GM19035 (cell line): Measurements from ENCODE around the gene OR2A5.
"Not testable (repeated sequence)": the region's sequence is repeated elsewhere in the genome, so short reads cannot be mapped to it uniquely, and the experiment has no call there.

Experiments
- ATAC-seq: cut with Tn5 transposase; IDR thresholded peaks from one replicate; pipeline ENCODE4 v1.9.1; 2021; ENCODE audit not compliant: unreplicated experiment

OR2A5 gene

GRCh38 chr7:144032985-144033709, 15.6 kb upstream of the OR2A5 start:
- ATAC-seq: no peak

DNA sequence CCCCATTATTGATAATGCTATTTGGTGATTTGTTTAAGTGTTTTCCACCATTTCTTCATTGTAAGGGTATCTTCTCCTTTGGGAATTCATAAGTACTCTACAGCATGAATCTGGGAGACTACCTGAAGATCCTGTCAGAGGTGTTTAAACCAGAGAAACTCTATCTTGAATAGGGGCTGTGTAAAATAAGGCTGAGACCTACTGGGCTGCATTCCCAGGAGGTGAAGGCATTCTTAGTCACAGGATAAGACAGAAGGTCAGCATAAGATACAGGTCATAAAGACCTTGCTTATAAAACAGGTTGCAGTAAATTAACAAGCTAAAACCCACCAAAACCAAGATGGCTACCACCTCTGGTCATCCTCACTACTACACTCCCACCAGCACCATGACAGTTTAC, 13.4 kb upstream of the OR2A5 start:
- ATAC-seq: no peak

DNA sequence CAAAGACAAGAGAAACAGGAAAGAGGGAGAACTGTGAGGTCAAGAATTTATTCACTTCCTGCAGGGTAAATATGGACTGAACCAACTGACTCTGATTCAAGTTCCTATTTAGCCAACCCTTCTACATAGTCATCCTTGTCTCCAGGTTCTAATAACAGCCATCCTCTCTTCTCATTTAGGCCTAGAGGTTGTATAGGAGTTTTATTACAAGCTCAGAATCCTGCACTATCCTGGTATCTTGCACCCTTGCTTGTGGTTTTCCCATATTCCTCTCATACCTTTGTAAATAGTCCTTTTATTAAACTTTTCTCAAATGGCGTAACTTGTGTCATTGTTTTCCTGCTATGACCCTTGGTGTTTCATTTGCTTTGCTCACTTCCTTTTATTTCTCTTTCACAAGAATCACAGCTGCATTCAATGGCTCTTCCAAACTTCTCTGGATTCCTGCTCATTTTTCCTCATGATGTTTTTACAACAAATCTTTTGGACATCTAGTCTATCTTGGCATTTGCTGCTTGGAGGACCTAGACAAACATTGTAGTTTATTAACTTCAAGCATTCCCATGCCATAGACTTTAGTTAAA, 12.4 kb upstream of the OR2A5 start:
- no peak for ATAC-seq

DNA sequence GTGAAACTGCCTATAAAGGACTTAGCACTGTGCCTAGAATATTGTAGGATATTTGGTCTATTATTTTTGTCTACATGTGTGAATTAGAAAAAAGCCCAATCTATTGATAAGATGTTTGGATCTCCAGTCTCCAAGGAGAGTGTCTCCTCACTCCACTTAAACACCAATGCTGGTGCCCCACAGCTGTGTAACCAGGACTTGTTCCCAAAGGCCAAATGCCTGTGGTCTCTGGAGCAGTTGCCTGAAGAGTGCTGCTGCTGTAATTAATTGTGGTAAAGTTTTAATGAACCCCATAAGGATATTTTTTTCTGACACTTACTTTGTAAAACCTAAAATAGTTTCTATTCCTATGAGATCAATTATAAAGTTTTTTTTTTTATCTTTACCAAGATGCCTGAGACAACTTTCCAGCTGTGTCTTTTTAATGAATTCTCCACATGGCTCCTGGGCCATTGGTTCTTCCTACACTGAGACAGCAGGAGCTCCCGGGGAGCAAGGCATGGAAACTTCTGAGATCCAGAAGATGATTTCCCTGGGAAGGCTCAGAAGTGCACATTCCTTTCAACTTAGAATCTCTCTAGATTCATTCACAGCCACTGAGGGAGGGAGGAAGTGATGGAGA, 11.2 kb upstream of the OR2A5 start:
- ATAC-seq: no peak

DNA sequence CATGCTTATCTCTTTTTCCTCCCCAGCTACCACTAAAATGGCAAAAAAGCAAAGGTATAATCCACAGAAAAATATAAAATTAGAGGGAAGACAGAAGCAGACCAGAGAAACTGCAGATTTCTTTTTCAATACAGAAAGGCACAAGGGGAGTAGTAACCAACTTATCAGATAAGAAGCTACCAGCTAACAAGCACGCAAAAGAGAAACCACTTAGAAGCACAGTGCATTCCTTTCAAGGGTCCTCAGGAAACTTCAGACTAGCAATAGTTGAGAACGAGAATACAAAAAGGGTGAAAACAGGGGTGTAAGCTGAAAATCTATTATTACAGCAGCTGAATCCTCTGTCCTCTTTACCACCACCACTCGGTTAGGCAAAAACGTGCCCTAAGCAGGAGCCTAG, 9.9 kb upstream of the OR2A5 start:
- ATAC-seq: no peak

- no peak for ATAC-seq
These were observed 743 bp downstream of the OR2A5 start for GRCh38 chr7:144049491-144049890.

GRCh38 chr7:144050093-144050492, 1.3 kb downstream of the OR2A5 start:
- no peak for ATAC-seq

- not testable (repeated sequence) for ATAC-seq
These were observed 2.1 kb downstream of the OR2A5 start for GRCh38 chr7:144050884-144051283.

- ATAC-seq: no peak
These were observed 9.2 kb downstream of the OR2A5 start for GRCh38 chr7:144057954-144058353.

DNA sequence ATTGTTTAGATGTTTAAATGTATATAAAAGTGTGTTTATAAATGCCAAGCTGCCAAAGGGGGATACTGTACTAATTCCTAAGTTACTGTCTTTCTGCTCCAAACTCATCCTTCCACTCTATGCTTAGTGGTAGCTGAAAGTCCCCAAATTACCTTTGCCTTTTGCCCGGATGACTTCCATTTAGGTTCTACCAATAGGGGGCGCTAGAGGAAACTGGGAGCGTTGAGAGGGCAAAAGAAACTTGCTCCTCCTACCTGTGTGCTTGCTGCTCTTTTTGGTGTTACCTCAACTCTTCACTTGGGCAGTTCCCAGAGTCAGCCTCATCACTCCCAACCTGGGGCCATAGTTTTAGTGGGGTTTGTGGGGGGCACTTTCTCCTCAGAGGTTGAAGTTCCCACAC, 15.0 kb downstream of the OR2A5 start:
- ATAC-seq: no peak

DNA sequence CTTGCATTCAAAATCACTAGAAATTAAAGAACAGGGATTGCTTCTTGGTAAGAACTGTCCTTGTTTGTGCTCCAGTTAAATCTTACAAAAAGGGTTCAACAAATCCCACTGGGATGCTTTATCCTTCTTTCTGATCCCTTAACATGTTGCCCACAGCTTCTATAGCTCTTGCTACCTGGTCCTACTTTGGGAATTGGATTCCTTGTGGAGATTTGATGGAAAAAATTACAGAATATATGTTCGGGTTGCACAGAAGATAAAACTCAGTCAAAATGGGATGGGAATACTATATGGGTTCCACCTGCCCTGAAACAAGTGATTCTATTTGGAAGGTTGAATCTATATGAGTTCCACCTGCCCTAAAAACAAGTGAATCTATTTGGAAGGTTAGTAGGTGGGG, 20.8 kb downstream of the OR2A5 start, which contains the start of gene OR2A25:
OR2A25 (plus strand) TSS at position 301 of the 400 bp plus-strand sequence. CDS start 4,409 bp downstream, outside the sequence.
- no peak for ATAC-seq

GRCh38 chr7:144069953-144070352, 21.2 kb downstream of the OR2A5 start:
- no peak for ATAC-seq

DNA sequence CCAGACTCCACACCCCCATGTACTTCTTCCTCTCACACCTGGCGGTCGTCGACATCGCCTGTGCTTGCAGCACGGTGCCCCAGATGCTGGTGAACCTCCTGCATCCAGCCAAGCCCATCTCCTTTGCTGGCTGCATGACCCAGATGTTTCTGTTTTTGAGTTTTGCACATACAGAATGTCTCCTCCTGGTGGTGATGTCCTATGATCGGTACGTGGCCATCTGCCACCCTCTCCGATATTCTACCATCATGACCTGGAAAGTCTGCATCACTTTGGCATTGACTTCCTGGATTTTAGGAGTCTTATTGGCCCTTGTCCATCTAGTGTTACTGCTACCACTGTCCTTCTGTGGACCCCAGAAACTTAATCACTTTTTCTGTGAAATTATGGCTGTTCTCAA, 25.6 kb downstream of the OR2A5 start:
- ATAC-seq: no peak

- ATAC-seq: no peak
These were observed 37.2 kb downstream of the OR2A5 start, which contains the start of gene OR2A12 for GRCh38 chr7:144085978-144086377. Gene OR2A12, plus strand, starts transcription at chr7:144086278. Its CDS starts 8,830 bp downstream, at chr7:144095108.

DNA sequence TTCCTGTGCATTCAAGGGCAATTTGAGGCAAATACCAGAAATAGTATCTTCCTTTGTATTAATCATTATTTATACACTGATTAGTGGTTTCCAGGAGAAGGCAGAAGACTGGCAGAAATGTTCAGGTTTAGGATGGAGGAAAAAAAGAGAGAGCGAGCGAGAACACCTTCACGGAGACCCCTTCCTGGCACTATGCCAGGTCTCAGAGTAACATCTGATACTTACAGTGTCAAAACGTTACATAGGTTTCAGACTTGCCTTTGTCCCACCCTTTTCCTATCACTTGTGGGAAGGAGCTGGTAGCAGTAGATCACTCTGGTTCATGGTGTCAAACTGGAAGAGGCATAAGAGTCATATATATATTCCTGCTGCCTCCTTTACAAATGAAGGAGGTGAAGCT, 38.0 kb downstream of the OR2A5 start:
- no peak for ATAC-seq

- no peak for ATAC-seq
These were observed 38.5 kb downstream of the OR2A5 start for GRCh38 chr7:144087230-144087629.

DNA sequence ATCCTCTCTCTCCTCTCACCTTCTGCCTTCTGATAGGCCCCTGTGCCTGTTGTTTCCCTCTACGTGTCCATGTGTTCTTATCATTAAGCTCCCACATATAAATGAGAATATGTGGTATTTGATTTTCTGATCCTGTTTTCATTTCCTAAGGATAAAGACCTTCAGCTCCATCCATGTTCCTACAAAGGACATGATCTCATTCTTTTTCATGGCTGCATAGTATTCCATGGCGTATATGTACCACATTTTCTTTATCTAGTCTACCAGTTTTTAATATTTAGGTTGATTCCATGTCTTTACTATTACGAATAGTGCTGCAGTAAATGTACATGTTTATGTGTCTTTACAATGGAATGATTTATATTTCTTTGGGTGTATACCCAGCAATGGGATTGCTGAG, 41.9 kb downstream of the OR2A5 start:
- no peak for ATAC-seq

DNA sequence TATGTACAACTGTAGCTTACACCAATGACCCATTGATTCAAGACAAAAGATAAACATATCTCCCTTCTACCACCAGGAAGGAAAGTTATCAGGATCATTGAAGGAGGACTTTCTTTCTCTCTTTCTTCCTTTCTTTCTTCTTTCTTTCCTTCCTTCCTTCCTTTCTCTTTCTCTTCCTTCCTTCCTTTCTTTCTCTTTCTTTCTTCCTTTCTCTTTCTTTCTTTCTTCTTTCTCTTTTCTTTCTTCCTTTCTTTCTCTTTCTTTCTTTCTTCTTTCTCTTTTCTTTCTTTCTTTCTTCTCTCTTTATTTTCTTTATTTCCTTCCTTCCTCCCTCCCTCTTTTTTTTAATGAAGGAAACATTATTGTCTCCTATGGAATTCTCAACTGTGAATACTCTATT, 50.0 kb downstream of the OR2A5 start:
- ATAC-seq: no peak

DNA sequence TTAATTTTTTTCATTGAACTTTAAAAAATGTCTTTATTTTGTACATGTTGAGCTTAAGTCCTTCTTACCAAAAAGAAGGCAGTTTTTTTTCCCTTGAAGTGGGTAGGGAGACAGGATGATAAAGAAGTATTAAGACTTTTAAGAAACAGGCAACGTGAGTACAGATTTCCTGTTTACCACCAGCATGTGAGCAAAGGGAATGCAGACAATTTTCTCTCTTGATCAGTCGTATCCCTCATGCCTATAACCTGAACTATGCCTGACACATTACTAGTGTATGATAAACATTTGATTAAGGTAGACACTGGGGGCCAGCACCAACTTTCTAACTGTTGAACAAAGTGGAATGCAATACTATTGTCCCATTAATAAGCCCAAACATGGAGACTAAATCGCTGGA, 51.9 kb downstream of the OR2A5 start:
- ATAC-seq: no peak

- ATAC-seq: no peak
These were observed 53.3 kb downstream of the OR2A5 start for GRCh38 chr7:144102041-144102440.

- ATAC-seq: no peak
These were observed 56.5 kb downstream of the OR2A5 start for GRCh38 chr7:144105211-144105610.
